PFSK-1 (cell line): ENCODE measurements around the gene TPRG1.

Experiments used
- FOXP2 ChIP-seq: optimal IDR thresholded peaks from 2 replicates; pipeline ENCODE3; 2011; ENCODE audit warnings: borderline replicate concordance, control low read depth, inconsistent platforms; ENCODE audit not compliant: insufficient read depth; ENCODE audit errors: extremely low read length, extremely low read depth
- POLR2AphosphoS5 ChIP-seq: IDR thresholded peaks from 2 replicates; pipeline ENCODE4 v1.6.1; 2012; ENCODE audit warnings: low read depth, mild to moderate bottlenecking, control low read depth, low read length, moderate library complexity
- SIN3A ChIP-seq: IDR thresholded peaks from 2 replicates; pipeline ENCODE4 v1.6.1; 2012; ENCODE audit warnings: mild to moderate bottlenecking, low read length, moderate library complexity, borderline replicate concordance; ENCODE audit not compliant: insufficient read depth
- TAF1 ChIP-seq: IDR thresholded peaks from 2 replicates; pipeline ENCODE4 v1.6.1; 2012; ENCODE audit warnings: low read length, control low read depth, borderline replicate concordance; ENCODE audit not compliant: insufficient read depth
- TF ChIP-seq, protein P1 (sequence below), 2 experiments: IDR thresholded peaks; 2 replicates each; pipeline versions ENCODE4 v1.6.1 to v1.8.0; 2011 to 2012; ENCODE audit warnings: low read depth in 2 of 2, low read length in 2 of 2, control low read depth in 1 of 2, inconsistent platforms in 1 of 2, mild to moderate bottlenecking in 1 of 2, moderate library complexity in 1 of 2; ENCODE audit not compliant: insufficient read depth in 1 of 2

The TPRG1 gene

DNA sequence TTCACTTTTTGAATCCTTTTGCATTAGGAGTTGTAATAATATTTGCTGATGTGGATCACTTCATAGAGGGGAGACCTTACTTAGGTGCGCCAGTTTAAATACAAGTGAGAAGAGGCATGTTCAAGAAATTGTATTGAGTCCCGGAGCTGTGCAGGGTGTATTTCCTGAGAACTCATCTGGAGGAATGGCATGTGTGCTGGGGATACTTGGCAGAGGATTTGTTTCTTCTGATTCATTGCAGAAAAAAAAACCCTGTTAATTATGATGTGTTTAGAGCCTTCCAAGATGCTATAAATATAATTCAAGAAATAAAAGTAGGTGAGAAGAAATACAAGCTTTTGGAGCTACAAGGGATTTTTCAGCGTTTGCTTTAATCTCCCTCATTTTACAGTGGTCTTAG is 97.6 kb downstream of the TPRG1 start:
- TF ChIP-seq, protein P1, sequence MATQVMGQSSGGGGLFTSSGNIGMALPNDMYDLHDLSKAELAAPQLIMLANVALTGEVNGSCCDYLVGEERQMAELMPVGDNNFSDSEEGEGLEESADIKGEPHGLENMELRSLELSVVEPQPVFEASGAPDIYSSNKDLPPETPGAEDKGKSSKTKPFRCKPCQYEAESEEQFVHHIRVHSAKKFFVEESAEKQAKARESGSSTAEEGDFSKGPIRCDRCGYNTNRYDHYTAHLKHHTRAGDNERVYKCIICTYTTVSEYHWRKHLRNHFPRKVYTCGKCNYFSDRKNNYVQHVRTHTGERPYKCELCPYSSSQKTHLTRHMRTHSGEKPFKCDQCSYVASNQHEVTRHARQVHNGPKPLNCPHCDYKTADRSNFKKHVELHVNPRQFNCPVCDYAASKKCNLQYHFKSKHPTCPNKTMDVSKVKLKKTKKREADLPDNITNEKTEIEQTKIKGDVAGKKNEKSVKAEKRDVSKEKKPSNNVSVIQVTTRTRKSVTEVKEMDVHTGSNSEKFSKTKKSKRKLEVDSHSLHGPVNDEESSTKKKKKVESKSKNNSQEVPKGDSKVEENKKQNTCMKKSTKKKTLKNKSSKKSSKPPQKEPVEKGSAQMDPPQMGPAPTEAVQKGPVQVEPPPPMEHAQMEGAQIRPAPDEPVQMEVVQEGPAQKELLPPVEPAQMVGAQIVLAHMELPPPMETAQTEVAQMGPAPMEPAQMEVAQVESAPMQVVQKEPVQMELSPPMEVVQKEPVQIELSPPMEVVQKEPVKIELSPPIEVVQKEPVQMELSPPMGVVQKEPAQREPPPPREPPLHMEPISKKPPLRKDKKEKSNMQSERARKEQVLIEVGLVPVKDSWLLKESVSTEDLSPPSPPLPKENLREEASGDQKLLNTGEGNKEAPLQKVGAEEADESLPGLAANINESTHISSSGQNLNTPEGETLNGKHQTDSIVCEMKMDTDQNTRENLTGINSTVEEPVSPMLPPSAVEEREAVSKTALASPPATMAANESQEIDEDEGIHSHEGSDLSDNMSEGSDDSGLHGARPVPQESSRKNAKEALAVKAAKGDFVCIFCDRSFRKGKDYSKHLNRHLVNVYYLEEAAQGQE (IDR thresholded peaks at IDR 0.05; ENCODE audit: insufficient read depth in 1 of 2, low read depth in 2 of 2, low read length in 2 of 2), result no peak
- no peak for TF ChIP-seq TAF1
- TF ChIP-seq FOXP2, result no peak
- no peak for TF ChIP-seq POLR2AphosphoS5
- no peak for TF ChIP-seq SIN3A

DNA sequence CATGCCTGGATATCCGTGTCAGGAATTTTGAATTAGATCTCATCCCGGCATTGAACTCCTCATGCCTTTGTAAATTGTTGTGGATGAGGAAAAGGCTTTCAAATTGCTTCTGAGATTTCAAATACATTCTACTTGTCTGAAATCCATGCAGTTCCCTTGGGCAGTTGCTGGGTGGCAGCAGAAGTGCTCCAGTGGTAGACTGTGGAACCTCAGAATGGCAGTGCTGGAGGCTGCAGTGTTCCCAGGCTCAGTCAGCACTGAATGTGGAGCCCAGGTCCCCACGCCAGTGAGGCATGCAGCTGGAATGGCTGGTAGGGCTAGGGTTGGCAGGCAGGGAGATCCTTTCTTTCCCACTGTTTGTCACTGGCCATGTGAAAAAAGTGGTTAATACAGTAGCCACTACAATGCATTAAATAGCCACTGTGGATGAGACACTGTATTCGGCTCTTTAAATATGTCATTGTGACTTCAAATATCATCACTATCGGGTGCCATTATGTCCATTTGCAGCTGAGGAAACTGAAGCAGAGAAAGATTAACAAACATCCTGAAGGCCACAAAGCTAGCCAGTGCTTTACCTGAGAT is 98.6 kb downstream of the TPRG1 start:
- TF ChIP-seq SIN3A, result no peak
- TF ChIP-seq, protein P1 (IDR thresholded peaks at IDR 0.05; ENCODE audit: insufficient read depth in 1 of 2, low read depth in 2 of 2, low read length in 2 of 2), result no peak
- no peak for TF ChIP-seq TAF1
- no peak for TF ChIP-seq POLR2AphosphoS5
- TF ChIP-seq FOXP2, result no peak

DNA sequence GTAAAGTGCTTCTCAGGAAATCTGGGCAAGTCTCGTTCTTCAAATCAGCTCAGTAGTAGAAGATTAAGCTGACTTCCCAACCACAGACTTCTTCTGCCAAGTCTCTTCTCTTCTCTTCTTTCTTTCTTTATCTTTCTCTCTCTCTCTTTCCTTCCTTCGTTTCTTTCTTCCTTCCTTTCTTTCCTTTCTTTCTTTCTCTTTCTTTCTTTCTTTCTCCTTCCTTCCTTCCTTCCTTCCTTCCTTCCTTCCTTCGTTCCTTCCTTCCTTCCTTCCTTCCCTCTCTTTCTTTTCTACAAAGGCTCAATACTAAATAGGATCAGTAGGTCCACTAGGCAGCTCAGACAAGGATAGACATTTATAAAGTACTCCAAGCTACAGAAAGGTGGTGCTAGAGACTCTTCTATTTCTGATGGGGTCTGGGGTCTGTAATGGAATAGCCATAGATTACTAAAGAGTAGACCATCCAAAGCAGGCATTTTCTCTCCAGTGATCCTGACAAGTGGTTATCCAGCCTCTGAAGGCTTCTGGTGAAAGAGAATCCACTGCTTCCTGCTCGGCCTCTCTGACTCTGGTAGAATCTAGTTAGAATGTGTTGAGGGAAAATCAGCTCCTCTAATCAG is 100.8 kb downstream of the TPRG1 start:
- TF ChIP-seq SIN3A (no peak), POLR2AphosphoS5 (no peak), FOXP2 (no peak), TAF1 (no peak)
- TF ChIP-seq, protein P1 (IDR thresholded peaks at IDR 0.05; ENCODE audit: insufficient read depth in 1 of 2, low read depth in 2 of 2, low read length in 2 of 2), result no peak

DNA sequence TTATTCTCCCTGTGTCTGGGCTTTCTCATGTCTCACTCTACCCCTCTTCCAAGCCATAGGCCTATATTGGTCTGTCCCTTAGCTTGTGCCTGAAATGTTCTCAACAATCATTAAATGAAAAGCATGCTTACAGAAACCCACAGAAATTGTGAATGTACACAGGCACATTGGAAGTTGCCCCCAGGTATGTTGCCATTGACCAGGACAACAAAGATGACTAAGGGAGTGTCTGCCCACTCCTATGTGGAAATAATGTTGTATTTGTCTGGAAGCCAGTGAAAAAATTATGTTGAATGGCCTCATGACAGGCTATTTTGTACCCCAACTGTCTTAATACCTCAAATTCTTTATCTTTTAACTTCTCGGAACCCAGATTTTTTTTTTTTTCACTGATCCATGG is 102.0 kb downstream of the TPRG1 start:
- TF ChIP-seq SIN3A, result no peak
- no peak for TF ChIP-seq FOXP2
- TF ChIP-seq POLR2AphosphoS5, result no peak
- TF ChIP-seq TAF1, result no peak
- TF ChIP-seq, protein P1 (IDR thresholded peaks at IDR 0.05; ENCODE audit: insufficient read depth in 1 of 2, low read depth in 2 of 2, low read length in 2 of 2), result no peak
